Tibial nerve (tissue), 4 donors: Measurements from ENCODE around the gene DLST.

ENCODE experiments used
- CTCF ChIP-seq, 5 experiments: fragments of 200-600 bp in 3 of 5; fragments of 450-650 bp in 2 of 5; sonication (generic) in 3 of 5; IDR thresholded peaks; one replicate each; pipeline ENCODE4 v1.5.1; 2016 to 2019; ENCODE audit warnings: antibody characterized with exemption in 5 of 5, mild to moderate bottlenecking in 3 of 5, moderate library complexity in 2 of 5
- EP300 ChIP-seq, 2 donors: sonication (generic); formaldehyde crosslinking; IDR thresholded peaks; one replicate each; pipeline ENCODE4 v1.6.1; 2017; ENCODE audit warnings: antibody characterized with exemption in 2 of 2, mild to moderate bottlenecking in 1 of 2

- TF ChIP-seq CTCF (IDR thresholded peaks at IDR 0.05) (no peak), EP300 (IDR thresholded peaks at IDR 0.05) (no peak)
Measured at GRCh38 chr14:74910556-74910955, 28.8 kb downstream of the DLST start.
